Fibroblast of pulmonary artery (primary cell): Measurements from ENCODE around the gene ZKSCAN4.

Experiments
- DNase-seq: peaks from one replicate; pipeline ENCODE4 v3.0.0-alpha.2; 2010; ENCODE audit warnings: low read depth
- H3K4me3 ChIP-seq: replicated peaks from 2 replicates; pipeline ENCODE4 v1.5.1; 2011; ENCODE audit warnings: low read depth, mild to moderate bottlenecking, control low read depth, low read length, moderate library complexity
- CTCF ChIP-seq: IDR thresholded peaks from 2 replicates; pipeline ENCODE4 v1.5.1; 2011; ENCODE audit warnings: mild to moderate bottlenecking, control low read depth, low read length, inconsistent platforms; ENCODE audit errors: missing control alignments

The ZKSCAN4 gene

GRCh38 chr6:28203201-28203600 lies 48.9 kb downstream of the ZKSCAN4 start:
- TF ChIP-seq CTCF, result no peak
- DNase-seq, result no peak
- H3K4me3 ChIP-seq, result no peak overlapping the region

- no peak for DNase-seq
Observed at GRCh38 chr6:28200020-28200419, 52.0 kb downstream of the ZKSCAN4 start.

More at GRCh38 chr6:28200020-28200419, 52.0 kb downstream of the ZKSCAN4 start:
- no peak for TF ChIP-seq CTCF
- H3K4me3 ChIP-seq, result no peak overlapping the region
